Stimulated activated CD8-positive, alpha-beta memory T cell treated with anti-CD3 and anti-CD28 coated beads, Interleukin-15, amount 100 ng/mL, for 48 hours (primary cell): Measurements from ENCODE around the gene GNAQ.
"Not testable (repeated sequence)": the region's sequence is repeated elsewhere in the genome, so short reads cannot be mapped to it uniquely, and the experiment has no call there.

ENCODE experiments used
- DNase-seq, 2 donors: peaks; one replicate each; pipeline ENCODE4 v3.0.0-alpha.2; 2020; ENCODE audit warnings: low read depth in 2 of 2

Gene GNAQ

DNA sequence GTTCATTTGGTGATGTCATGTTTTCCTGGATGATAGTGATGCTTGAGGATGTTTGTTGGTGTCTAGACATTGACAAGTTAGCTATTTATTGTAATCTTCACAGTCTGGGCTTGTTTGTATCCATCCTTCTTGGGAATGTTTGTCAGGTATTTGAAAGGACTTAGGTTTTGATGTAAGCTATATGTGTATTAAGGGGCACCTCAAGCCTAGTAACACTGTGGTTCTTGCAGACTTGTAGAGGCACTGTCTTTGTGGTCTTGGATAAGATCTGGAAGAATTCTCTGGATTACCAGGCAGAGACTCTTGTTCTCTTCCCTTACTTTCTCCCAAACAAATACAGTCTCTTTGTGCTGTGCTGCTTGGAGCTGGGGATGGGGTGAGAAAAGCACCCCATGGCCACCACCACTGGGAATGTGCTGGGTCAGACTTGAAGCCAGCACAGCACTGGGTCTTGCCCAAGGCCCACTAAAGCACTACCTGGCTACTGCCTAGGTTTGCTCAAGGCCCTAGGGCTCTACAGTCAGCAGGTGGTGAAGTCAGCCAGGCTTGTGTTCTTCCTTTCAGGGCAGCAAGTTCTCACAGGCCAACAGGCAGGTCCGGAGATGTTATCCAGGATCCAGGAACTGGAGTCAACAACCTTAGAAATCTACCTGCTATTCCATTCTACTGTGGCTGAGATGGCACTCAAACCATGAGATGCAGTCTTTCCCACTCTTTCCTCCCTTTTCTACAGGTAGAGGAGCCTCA lies 334.2 kb downstream of the GNAQ start:
- no peak for DNase-seq

DNA sequence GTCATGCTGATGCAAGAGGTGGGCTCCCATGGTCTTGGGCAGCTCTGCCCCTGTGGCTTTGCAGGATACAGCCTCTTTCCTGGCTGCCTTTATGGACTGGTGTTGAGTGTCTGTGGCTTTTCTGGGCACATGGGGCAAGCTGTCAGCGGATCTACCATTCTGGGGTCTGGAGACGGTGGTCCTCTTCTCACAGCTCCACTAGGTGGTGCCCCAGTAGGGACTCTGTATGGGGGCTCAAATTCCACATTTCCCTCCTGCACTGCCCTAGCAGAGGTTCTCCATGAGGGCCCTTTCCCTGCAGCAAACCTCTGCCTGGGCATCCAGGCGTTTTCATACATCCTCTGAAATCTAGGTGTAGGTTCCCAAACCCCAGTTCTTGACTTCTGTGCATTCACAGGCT lies 340.9 kb downstream of the GNAQ start:
- DNase-seq, result not testable (repeated sequence)

- DNase-seq, result not testable (repeated sequence)
These were observed 341.5 kb downstream of the GNAQ start for GRCh38 chr9:77690119-77690518.

DNA sequence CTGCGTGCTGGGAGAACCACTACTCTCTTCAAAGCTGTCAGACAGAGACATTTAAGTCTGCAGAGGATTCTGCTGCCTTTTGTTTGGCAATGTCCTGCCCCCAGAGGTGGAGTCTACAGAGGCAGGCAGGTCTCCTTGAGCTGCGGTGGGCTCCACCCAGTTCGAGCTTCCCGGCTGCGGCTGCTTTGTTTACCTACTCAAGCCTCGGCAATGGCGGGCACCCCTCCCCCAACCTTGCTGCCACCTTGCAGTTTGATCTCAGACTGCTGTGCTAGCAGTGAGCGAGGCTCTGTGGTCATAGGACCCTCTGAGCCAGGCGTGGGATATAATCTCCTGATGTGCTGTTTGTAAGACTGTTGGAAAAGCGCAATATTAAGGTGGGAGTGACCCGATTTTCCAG lies 343.9 kb downstream of the GNAQ start:
- not testable (repeated sequence) for DNase-seq

DNA sequence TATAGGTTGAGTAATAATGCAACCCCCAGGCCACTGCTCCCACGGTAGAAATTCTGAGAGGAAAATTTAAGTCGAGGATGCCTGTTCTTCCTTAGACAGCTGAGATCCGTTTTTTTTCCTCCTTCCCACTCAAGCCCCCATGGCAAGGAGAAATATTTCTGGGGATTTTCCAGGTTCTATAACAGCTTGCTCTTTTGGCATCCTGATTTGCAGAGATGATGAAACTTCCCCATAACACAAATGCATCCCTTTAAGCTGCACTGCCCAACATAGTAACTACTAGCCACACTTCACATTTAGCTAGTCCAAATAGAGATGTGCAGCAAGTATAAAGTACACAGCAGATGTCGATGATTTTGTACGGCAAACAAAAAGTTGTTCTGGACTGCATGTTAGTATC lies 351.0 kb downstream of the GNAQ start:
- no peak for DNase-seq

DNA sequence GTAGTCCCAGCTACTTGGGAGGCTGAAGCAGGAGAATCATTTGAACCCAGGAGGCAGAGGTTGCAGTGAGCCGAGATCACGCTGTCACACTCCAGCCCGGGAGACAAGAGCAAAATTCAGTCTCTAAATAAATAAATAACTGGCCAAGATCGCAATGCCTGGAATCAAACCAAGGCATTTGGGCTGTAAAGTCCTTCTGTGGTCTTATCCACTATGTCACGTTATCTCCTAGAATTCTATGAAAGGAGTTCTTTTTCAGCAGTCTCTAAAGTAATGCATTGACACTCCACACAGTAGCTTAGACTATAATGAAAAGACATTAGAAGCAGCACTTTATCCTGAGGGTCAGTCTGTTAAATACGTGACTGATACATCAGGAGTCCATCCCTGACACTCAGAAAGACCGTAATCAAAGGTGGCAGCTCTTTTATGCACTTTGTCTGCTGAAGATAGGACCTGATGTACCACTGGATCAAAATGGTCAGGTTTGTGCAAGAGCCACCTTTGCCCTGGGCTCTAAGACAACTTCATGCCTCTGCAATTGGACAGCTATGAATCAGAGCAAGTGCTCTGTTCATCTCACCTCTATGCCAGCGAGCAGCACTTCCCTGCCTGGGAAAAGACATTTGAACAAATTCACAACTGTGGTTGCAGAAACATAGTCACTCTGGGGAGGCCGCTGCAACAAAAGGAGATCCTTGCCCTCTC lies 351.8 kb downstream of the GNAQ start:
- no peak for DNase-seq

DNA sequence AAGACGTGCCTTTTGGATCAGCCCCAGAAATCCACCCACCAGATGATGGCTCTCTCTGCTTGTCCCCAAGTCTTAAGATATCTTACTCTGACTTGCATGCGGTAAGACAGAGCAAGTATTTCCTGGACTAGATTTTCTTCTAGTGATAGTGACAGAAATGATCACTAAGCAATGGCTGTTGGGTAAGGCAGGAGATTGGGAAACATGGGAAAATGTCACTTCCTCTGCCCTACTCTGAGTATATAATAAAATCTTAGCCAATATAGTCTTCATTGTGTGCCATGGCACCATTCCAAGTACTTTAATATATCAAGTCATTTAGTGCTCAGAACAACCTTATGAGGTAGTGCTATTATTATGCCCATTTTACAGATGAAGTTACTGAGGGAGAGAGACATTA lies 352.5 kb downstream of the GNAQ start:
- DNase-seq, result no peak

DNA sequence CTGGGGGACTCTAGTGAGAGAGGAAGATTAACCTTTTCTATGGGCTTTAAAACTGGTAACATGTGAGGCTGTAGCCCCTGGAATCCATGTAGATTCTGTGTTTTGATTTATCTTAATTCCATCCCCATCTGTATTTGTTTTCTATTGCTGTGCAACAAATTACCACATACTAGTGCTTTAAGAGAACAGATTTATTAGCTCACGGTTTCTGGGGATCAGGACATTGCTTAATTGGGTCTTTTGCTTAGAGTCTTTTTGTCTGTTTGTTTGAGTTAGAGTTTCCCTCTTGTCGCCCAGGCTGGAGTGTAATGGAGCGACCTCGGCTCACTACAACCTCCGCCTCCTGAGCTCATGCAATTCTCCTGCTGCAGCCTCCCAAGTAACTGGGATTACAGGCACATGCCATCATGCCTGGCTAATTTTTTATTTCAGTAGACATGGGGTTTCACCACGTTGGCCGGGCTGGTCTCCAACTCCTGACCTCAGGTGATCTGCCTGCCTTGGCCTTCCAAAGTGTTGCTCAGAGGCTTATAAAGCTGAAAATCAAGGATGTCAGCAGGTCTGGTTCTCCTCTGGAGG lies 353.6 kb downstream of the GNAQ start:
- no peak for DNase-seq

GRCh38 chr9:77677397-77677796 lies 354.2 kb downstream of the GNAQ start:
- DNase-seq, result no peak

DNA sequence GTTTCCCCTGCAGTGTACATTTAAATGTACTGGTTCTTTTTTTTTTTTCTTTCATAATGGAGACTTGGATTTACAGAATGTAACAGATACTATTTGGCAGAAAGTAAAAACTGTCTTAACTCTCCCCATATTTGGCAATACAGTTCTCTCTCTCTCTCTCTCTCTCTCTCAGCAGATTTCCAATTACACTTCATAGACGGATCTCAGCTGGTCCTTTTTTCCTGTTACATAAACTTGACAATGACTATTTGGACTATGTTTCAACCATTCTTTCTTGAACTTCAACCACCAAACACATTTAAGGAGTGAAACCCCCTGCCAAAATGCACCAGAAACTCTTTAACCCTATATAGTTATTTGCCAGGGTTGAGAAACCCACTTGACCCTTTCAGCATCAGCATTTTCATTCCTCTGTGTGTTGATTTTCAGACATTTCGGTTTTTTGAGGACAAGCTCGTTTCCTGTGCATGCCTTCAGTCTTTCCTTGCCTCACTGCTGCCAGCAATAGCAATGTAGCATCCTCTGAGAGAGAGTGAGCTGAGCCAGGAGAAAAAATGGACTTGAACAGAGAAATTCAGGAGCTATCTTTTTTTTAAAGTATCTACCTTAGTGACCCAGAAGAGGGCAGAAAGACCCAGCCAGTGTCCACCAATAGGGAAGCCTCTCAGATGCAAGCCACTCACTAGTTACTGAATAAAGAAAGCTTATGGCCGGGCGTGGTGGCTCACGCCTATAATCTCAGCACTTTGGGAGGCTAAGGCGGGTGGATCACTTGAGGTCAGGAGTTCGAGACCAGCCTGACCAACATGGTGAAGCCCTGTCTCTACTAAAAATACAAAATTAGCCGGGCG lies 357.4 kb downstream of the GNAQ start:
- DNase-seq, result no peak

DNA sequence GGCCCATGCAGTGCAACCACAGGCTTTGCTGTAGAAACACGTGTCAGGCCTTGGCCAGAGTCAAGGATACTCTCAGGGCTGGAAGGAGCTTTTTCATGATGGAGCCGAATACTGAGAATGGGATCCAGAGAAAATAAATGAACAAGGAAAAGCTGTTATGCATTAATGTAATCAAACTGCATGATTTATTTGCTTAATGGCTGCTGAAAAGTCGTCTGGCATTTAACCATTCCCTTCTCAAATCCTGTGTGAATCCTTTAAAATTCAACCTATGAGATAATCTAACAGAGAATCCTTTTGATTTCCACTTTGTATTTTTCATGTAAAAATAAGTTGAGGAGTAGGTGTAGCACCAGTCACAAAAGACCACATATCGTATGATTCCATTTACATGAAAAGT lies 359.4 kb downstream of the GNAQ start:
- DNase-seq, result no peak

GRCh38 chr9:77667151-77667550 lies 364.5 kb downstream of the GNAQ start:
- DNase-seq, result no peak
